ENCODE results near the gene LBH. TPM values are rescaled to one million over a fixed set of nuclear protein-coding genes. Genes with fewer than 3 reads are reported as not detected.

The LBH gene
- total RNA-seq, 6 experiments from 2014 or later, result 4.3 to 17.6 (median 9.5) TPM

- DNase-seq (no peak), ATAC-seq (no peak)
- H3K9me3 ChIP-seq, result no peaks in the 10 kb centered on the region
- H3K27ac ChIP-seq, result no peak overlapping the region
- TF ChIP-seq POLR2A (IDR thresholded peaks at IDR 0.05) (no peak), CTCF (IDR thresholded peaks at IDR 0.05) (no peak)
- 95% methylated on average over 2 of the region's 2 CpGs for WGBS (ENCODE audit: insufficient coverage, low coverage, low lambda C conversion rate, missing lambda C conversion rate)
- no peak overlapping the region for H3K4me3 ChIP-seq
- H3K27me3 ChIP-seq, result no peaks in the 10 kb centered on the region
- H3K4me1 ChIP-seq, result no peaks in the 10 kb centered on the region
- intact Hi-C loops (cut with DNase I), result no loop called here
- no peaks in the 10 kb centered on the region for H3K36me3 ChIP-seq
These were observed 76.9 kb downstream of the LBH start for GRCh38 chr2:30308280-30308679.

Small RNAs within 50 kb of the gene (small RNA-seq; reads per million reads assigned to genes)
- 0 to 0.19 reads per million in 2 experiments for gene SNORA10B

Other genes with a start within 250 kb of the LBH start
- gene YPEL5, start 84.5 kb upstream of the LBH start, total RNA-seq, result 10 to 100 TPM; 22.7 to 49.2 (median 39.6) TPM
- gene LCLAT1, start 215.7 kb downstream of the LBH start, total RNA-seq, result 10 to 100 TPM; 11.1 to 14.0 (median 12.0) TPM

Data from right lobe of liver (tissue), 6 donors.